ENCODE measurements around the gene TMX2. TPM values are rescaled to one million over a fixed set of nuclear protein-coding genes. Genes with fewer than 3 reads are reported as not detected.
A peak's percentile ranks its signal among the peaks of the same experiment; 100 is the strongest.
"Not testable (repeated sequence)": the region's sequence is repeated elsewhere in the genome, so short reads cannot be mapped to it uniquely, and the experiment has no call there.

TMX2 gene
- total and polyA plus RNA-seq, 3 donors from 2014 or later: 73.3 to 88.6 (median 85.9) TPM

DNA sequence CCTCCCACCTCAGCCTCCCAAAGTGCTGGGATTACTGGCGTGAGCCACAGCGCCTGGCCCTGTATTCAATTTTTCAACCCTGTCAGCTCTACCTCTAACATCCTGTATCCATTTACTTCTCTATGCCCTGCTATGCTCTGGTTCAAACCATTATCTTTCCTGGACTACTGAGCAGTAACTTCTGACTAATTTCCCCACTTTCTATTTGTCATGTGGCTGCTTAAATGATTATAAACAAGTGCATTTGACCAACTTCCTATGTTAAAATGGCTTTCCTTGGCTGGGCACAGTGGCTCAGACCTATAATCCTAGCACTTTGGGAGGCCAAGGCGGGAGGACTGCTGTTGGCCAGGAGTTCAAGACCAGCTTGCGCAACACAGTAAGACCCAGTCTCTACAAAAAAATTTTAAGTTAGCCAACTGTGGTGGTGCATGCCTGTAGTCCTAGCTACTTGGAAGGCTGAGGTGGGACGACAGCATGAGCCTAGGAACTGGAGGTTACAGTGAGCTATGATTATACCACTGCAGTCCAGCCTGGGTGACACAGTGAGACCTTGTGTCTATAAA lies 2.5 kb upstream of the TMX2 start:
- Histone ChIP-seq H3K27me3 (no peaks in the 10 kb centered on the region), H3K27ac (no peak overlapping the region), H3K36me3 (ENCODE audit: low read depth, missing control alignments) (no peaks in the 10 kb centered on the region), H3K4me3 (no peak overlapping the region), H3K9me3 (no peaks in the 10 kb centered on the region), H3K4me1 (peaks cover 20% of the 10 kb centered on the region)
- DNase-seq: no peak
- intact Hi-C loops (cut with DNase I; ENCODE audit: low total_unique reads): no loop called here
- TF ChIP-seq CTCF (IDR thresholded peaks at IDR 0.05): no peak
- no peak for TF ChIP-seq POLR2A (IDR thresholded peaks at IDR 0.05)
- 83 to 94% methylated on average over 5 of the region's 5 CpGs for WGBS, 2 donors

GRCh38 chr11:57711414-57712255 lies 758 bp upstream of the TMX2 start, which contains the start of gene MED19:
Gene MED19, minus strand, starts transcription at chr11:57712215. Its CDS starts 36 bp downstream, at chr11:57712179.
- no peaks in the 10 kb centered on the region for H3K9me3 ChIP-seq
- 5 to 13% methylated on average over 17 to 51 of the region's 51 CpGs for WGBS, 2 donors
- no peak for TF ChIP-seq CTCF (IDR thresholded peaks at IDR 0.05)
- TF ChIP-seq POLR2A (IDR thresholded peaks at IDR 0.05): no peak
- H3K27ac ChIP-seq: peak within 1 kb of the TSS; percentile 87 to 90
- H3K36me3 ChIP-seq (ENCODE audit: low read depth, missing control alignments): no peaks in the 10 kb centered on the region
- intact Hi-C loops (cut with DNase I; ENCODE audit: low total_unique reads): no loop called here
- H3K4me3 ChIP-seq: peak within 1 kb of the TSS; percentile 67 to 94
- no peaks in the 10 kb centered on the region for H3K27me3 ChIP-seq
- peak; percentile 90 for DNase-seq
- H3K4me1 ChIP-seq: peaks cover 20% of the 10 kb centered on the region

DNA sequence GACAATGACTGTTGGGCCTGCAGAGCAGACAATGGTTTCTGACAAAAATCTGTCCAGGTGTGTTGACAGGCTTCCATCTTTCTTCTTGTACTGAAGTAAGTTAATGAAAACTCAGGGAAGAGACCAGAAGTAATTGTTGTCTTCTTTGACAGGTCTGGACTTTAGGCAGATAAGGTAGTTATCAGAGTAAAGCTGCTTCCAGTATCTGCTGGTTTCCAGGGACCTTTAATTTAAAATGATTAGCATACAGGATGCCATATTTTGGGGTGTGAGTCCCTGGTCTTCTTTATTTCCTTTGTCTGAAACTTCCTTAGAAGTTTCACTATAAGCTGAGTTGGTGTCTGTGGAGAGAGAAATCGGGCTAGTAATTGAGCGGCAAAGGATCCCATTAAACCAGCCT lies 1.4 kb downstream of the TMX2 start:
- Histone ChIP-seq H3K36me3 (ENCODE audit: low read depth, missing control alignments) (no peaks in the 10 kb centered on the region), H3K27ac (no peak overlapping the region), H3K27me3 (no peaks in the 10 kb centered on the region), H3K4me1 (peaks cover 20% of the 10 kb centered on the region), H3K4me3 (no peak overlapping the region), H3K9me3 (no peaks in the 10 kb centered on the region)
- no peak for TF ChIP-seq CTCF (IDR thresholded peaks at IDR 0.05)
- no peak for TF ChIP-seq POLR2A (IDR thresholded peaks at IDR 0.05)
- intact Hi-C loops (cut with DNase I; ENCODE audit: low total_unique reads): no loop called here
- WGBS, 2 donors: 80 to 85% methylated on average over 2 of the region's 2 CpGs
- DNase-seq: no peak

- H3K27me3 ChIP-seq; H3K4me3 ChIP-seq; H3K27ac ChIP-seq; DNase-seq; H3K36me3 ChIP-seq (ENCODE audit: low read depth, missing control alignments); intact Hi-C loops (cut with DNase I; ENCODE audit: low total_unique reads); H3K9me3 ChIP-seq: not testable (repeated sequence)
- H3K4me1 ChIP-seq: peaks cover 13% of the 10 kb centered on the region
- 75 to 97% methylated on average over 13 to 18 of the region's 34 CpGs for WGBS, 2 donors
Measured at GRCh38 chr11:57716726-57717125, 4.3 kb downstream of the TMX2 start.

- intact Hi-C loops (cut with DNase I; ENCODE audit: low total_unique reads): no loop called here
- 50 to 69% methylated on average over 2 of the region's 2 CpGs for WGBS, 2 donors
Measured at GRCh38 chr11:57727185-57727584, 14.8 kb downstream of the TMX2 start.

More at GRCh38 chr11:57727185-57727584, 14.8 kb downstream of the TMX2 start:
- H3K4me1 ChIP-seq: no peaks in the 10 kb centered on the region
- TF ChIP-seq CTCF (IDR thresholded peaks at IDR 0.05): no peak
- no peak for TF ChIP-seq POLR2A (IDR thresholded peaks at IDR 0.05)
- DNase-seq: no peak
- no peaks in the 10 kb centered on the region for H3K27me3 ChIP-seq
- H3K36me3 ChIP-seq (ENCODE audit: low read depth, missing control alignments): no peaks in the 10 kb centered on the region
- H3K27ac ChIP-seq: no peak overlapping the region
- no peaks in the 10 kb centered on the region for H3K9me3 ChIP-seq
- no peak overlapping the region for H3K4me3 ChIP-seq
